WTC11 (cell line): ENCODE results near the gene PREX1. TPM values are rescaled to one million over a fixed set of nuclear protein-coding genes. Genes with fewer than 3 reads are reported as not detected.

Experiments
- ATAC-seq: fragments of 200-7000 bp; cut with Tn5 transposase; 2 replicates; pipeline ENCODE4 v1.10.0; 2021; ENCODE audit warnings: mild to moderate bottlenecking, moderate library complexity
- CTCF ChIA-PET: fragments of 300-600 bp; sonication (Branson Sonifier 250); formaldehyde crosslinking; loops from one replicate; lab custom pipeline; 2021; ENCODE audit warnings: antibody characterized with exemption; lab: Charles Lee
- POLR2A ChIA-PET: fragments of 350-600 bp; sonication (Branson Sonifier 250); formaldehyde crosslinking; loops from one replicate; lab custom pipeline; 2021; ENCODE audit warnings: antibody characterized with exemption; lab: Charles Lee
- DNase-seq: peaks from one replicate; pipeline ENCODE4 v3.0.0; 2021; ENCODE audit warnings: low spot score
- H3K27ac Mint-ChIP-seq: 2 replicates; pipeline ENCODE4 v1.8.0; 2021; ENCODE audit warnings: mixed read lengths
- H3K27me3 Mint-ChIP-seq: 2 replicates; pipeline ENCODE4 v1.8.0; 2021; ENCODE audit warnings: low read depth, mild to moderate bottlenecking, moderate library complexity, mixed read lengths
- H3K36me3 Mint-ChIP-seq: 2 replicates; pipeline ENCODE4 v1.8.0; 2021; ENCODE audit warnings: mixed read lengths
- H3K4me1 Mint-ChIP-seq: 2 replicates; pipeline ENCODE4 v1.8.0; 2022; ENCODE audit warnings: mixed read lengths
- H3K4me3 Mint-ChIP-seq: 2 replicates; pipeline ENCODE4 v1.8.0; 2021; ENCODE audit warnings: mild to moderate bottlenecking, moderate library complexity, mixed read lengths
- H3K9me3 Mint-ChIP-seq: 2 replicates; pipeline ENCODE4 v1.8.0; 2021; ENCODE audit warnings: mixed read lengths
- AFF4 ChIP-seq: sonication (generic); formaldehyde crosslinking; IDR thresholded peaks from 2 replicates; pipeline ENCODE4 v1.8.1; 2023; ENCODE audit warnings: mild to moderate bottlenecking, missing genetic modification reagents, borderline replicate concordance
- ATF3 ChIP-seq: sonication (generic); formaldehyde crosslinking; conservative IDR thresholded peaks from 2 replicates; pipeline ENCODE4 v1.8.1; 2022; ENCODE audit warnings: mild to moderate bottlenecking, missing genetic modification reagents
- ATF6 ChIP-seq: sonication (generic); formaldehyde crosslinking; IDR thresholded peaks from 2 replicates; pipeline ENCODE4 v1.8.1; 2023; ENCODE audit warnings: mild to moderate bottlenecking, missing genetic modification reagents
- CDX4 ChIP-seq: fragments of 250-450 bp; sonication (Bioruptor Pico); IDR thresholded peaks from 2 replicates; pipeline ENCODE4 v1.9.0; 2021; ENCODE audit warnings: moderate library complexity, mild to moderate bottlenecking, inconsistent platforms, borderline replicate concordance
- CREM ChIP-seq: sonication (generic); formaldehyde crosslinking; IDR thresholded peaks from 2 replicates; pipeline ENCODE4 v1.8.1; 2022; ENCODE audit warnings: mild to moderate bottlenecking, missing genetic modification reagents, moderate library complexity
- CTCF ChIP-seq: fragments of 200-600 bp; IDR thresholded peaks from 2 replicates; pipeline ENCODE4 v1.8.0; 2022; ENCODE audit warnings: antibody characterized with exemption
- HMGXB4 ChIP-seq: sonication (generic); formaldehyde crosslinking; IDR thresholded peaks from 2 replicates; pipeline ENCODE4 v1.8.1; 2023; ENCODE audit warnings: mild to moderate bottlenecking, moderate library complexity, missing genetic modification reagents
- IRF2 ChIP-seq: sonication (generic); formaldehyde crosslinking; IDR thresholded peaks from 2 replicates; pipeline ENCODE4 v1.8.0; 2022; ENCODE audit warnings: low read depth, missing genetic modification reagents, borderline replicate concordance
- JAZF1 ChIP-seq: fragments of 250-450 bp; sonication (Bioruptor Pico); IDR thresholded peaks from 2 replicates; pipeline ENCODE4 v1.9.0; 2021; ENCODE audit warnings: moderate library complexity, mild to moderate bottlenecking, inconsistent platforms
- MXD4 ChIP-seq: fragments of 250-450 bp; sonication (Bioruptor Pico); IDR thresholded peaks from 2 replicates; pipeline ENCODE4 v1.8.0; 2021; ENCODE audit warnings: mild to moderate bottlenecking, moderate library complexity, borderline replicate concordance
- NR2C2 ChIP-seq: sonication (generic); formaldehyde crosslinking; IDR thresholded peaks from 2 replicates; pipeline ENCODE4 v1.8.0; 2022; ENCODE audit warnings: mild to moderate bottlenecking, missing genetic modification reagents
- RORB ChIP-seq: fragments of 250-450 bp; sonication (Bioruptor Pico); IDR thresholded peaks from 2 replicates; pipeline ENCODE4 v1.9.0; 2021; ENCODE audit warnings: mild to moderate bottlenecking
- SMAD4 ChIP-seq: sonication (generic); formaldehyde crosslinking; IDR thresholded peaks from 2 replicates; pipeline ENCODE4 v1.8.0; 2022; ENCODE audit warnings: mild to moderate bottlenecking, missing genetic modification reagents
- SOX15 ChIP-seq: fragments of 250-450 bp; sonication (Bioruptor Pico); IDR thresholded peaks from 2 replicates; pipeline ENCODE4 v1.9.0; 2021; ENCODE audit warnings: mild to moderate bottlenecking
- TEAD4 ChIP-seq: sonication (generic); formaldehyde crosslinking; IDR thresholded peaks from 2 replicates; pipeline ENCODE4 v1.8.0; 2022; ENCODE audit warnings: mild to moderate bottlenecking, missing genetic modification reagents
- ZNF138 ChIP-seq: sonication (generic); formaldehyde crosslinking; conservative IDR thresholded peaks from 2 replicates; pipeline ENCODE4 v1.8.1; 2022; ENCODE audit warnings: mild to moderate bottlenecking, moderate library complexity, missing genetic modification reagents
- ZNF263 ChIP-seq: sonication (generic); formaldehyde crosslinking; IDR thresholded peaks from 2 replicates; pipeline ENCODE4 v1.8.1; 2022; ENCODE audit warnings: low read depth, mild to moderate bottlenecking, moderate library complexity, missing genetic modification reagents
- ZNF425 ChIP-seq: fragments of 250-450 bp; sonication (Bioruptor Pico); conservative IDR thresholded peaks from 2 replicates; pipeline ENCODE4 v1.9.0; 2021; ENCODE audit warnings: mild to moderate bottlenecking
- ZNF512 ChIP-seq: sonication (generic); formaldehyde crosslinking; IDR thresholded peaks from 2 replicates; pipeline ENCODE4 v1.8.1; 2022; ENCODE audit warnings: missing genetic modification reagents, borderline replicate concordance
- total RNA-seq: library from RNA; stranded (reverse); gene quantifications from 3 replicates; pipeline ENCODE4 v1.2.3, GENCODE V29; 2021

PREX1 gene
- total RNA-seq, 1 experiment from 2014 or later, result 17.3 TPM

GRCh38 chr20:48696671-48697070 lies 131.1 kb downstream of the PREX1 start (continued):
- no peak for TF ChIP-seq ATF6
- TF ChIP-seq CTCF, result no peak
- TF ChIP-seq ZNF263, result no peak
- TF ChIP-seq ATF3 (CRISPR knock-in tag), result no peak
- TF ChIP-seq ZNF425, result no peak
- TF ChIP-seq MXD4 (CRISPR knock-in tag), result no peak
- no peak for TF ChIP-seq SMAD4 (CRISPR knock-in tag)

- no peak for ATAC-seq
- Mint-ChIP-seq H3K27ac (no peak overlapping the region), H3K36me3 (no peaks in the 10 kb centered on the region)
These were observed 132.1 kb downstream of the PREX1 start for GRCh38 chr20:48695738-48696137.

More at GRCh38 chr20:48695738-48696137, 132.1 kb downstream of the PREX1 start:
- DNase-seq, result no peak
- H3K27me3 Mint-ChIP-seq, result no peaks in the 10 kb centered on the region
- no peaks in the 10 kb centered on the region for H3K9me3 Mint-ChIP-seq
- CTCF ChIA-PET, result interaction anchor here (7.5 kb wide), 1 partner anchor 38 kb away, joined by 97 read pairs; no protein-coding TSS in a partner anchor
- H3K4me3 Mint-ChIP-seq, result no peak overlapping the region
- peaks cover 14% of the 10 kb centered on the region for H3K4me1 Mint-ChIP-seq
- POLR2A ChIA-PET, result no interaction called here
- TF ChIP-seq TEAD4 (CRISPR knock-in tag), result no peak
- no peak for TF ChIP-seq CREM (CRISPR knock-in tag)
- TF ChIP-seq ZNF512 (CRISPR knock-in tag), result no peak
- TF ChIP-seq ZNF138, result no peak
- no peak for TF ChIP-seq AFF4
- no peak for TF ChIP-seq RORB (CRISPR knock-in tag)
- no peak for TF ChIP-seq HMGXB4 (CRISPR knock-in tag)
- no peak for TF ChIP-seq NR2C2
- no peak for TF ChIP-seq IRF2
- no peak for TF ChIP-seq CDX4 (CRISPR knock-in tag)
- no peak for TF ChIP-seq SOX15 (CRISPR knock-in tag)
- no peak for TF ChIP-seq JAZF1 (CRISPR knock-in tag)
